Activated CD4-positive, alpha-beta T cell treated with anti-CD3 and anti-CD28 coated beads, Interleukin-2, amount 50 U/mL, for 16 hours (primary cell): ENCODE data around the gene CLIP1.

ENCODE experiments used
- DNase-seq: peaks from one replicate; pipeline ENCODE4 v3.0.0-alpha.2; 2020

The CLIP1 gene

GRCh38 chr12:122354958-122355641, 67.4 kb downstream of the CLIP1 start:
- no peak for DNase-seq

DNA sequence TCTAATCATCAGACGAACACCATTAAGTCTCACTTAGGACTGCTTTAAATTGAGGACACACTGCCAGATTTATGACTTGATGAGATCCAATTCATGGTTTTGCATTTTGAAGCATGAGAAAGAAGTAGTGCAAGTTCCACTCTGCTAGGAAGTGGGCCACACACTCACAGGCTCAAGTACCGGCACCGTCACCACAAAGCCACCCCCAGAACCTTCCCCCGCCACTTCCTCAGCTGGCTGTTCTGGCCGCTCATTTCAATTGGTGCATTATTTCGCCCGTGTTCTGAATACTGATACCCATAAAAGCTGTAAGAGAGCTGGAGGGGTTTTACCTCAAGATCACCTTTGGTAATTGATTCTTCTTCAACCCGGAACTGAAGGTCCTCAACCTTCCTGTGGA, 70.1 kb downstream of the CLIP1 start:
- no peak for DNase-seq

GRCh38 chr12:122350141-122350848, 72.2 kb downstream of the CLIP1 start:
- no peak for DNase-seq

GRCh38 chr12:122349078-122349477, 73.4 kb downstream of the CLIP1 start:
- no peak for DNase-seq

GRCh38 chr12:122348505-122348904, 74.0 kb downstream of the CLIP1 start:
- no peak for DNase-seq

GRCh38 chr12:122346054-122346453, 76.4 kb downstream of the CLIP1 start:
- DNase-seq: no peak

DNA sequence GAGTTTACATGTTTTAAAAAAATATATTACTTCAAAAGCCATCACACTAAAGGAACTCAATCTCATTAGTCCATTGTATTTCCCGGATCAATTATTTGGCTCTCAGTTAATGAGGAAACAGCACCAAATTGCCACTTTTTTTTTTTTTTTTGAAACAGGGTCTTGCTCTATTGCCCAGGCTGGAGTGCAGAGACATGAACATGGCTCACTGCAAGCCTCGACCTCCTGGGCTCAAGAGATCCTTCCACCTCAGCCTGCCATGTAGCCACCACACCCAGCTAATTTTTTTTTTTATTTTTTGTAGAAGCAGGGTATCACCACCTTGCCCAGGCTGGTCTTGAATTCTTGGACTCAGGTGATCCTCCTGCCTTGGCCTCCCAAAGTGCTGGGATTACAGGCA, 77.4 kb downstream of the CLIP1 start:
- DNase-seq: no peak

GRCh38 chr12:122336015-122336946, 86.2 kb downstream of the CLIP1 start:
- peak; percentile 51 for DNase-seq

GRCh38 chr12:122333142-122334087, 89.1 kb downstream of the CLIP1 start:
- DNase-seq: no peak

GRCh38 chr12:122327494-122328385, 94.7 kb downstream of the CLIP1 start:
- DNase-seq: no peak

- DNase-seq: no peak
Observed at GRCh38 chr12:122327014-122327413, 95.5 kb downstream of the CLIP1 start.

GRCh38 chr12:122326586-122326985, 95.9 kb downstream of the CLIP1 start:
- DNase-seq: no peak

DNA sequence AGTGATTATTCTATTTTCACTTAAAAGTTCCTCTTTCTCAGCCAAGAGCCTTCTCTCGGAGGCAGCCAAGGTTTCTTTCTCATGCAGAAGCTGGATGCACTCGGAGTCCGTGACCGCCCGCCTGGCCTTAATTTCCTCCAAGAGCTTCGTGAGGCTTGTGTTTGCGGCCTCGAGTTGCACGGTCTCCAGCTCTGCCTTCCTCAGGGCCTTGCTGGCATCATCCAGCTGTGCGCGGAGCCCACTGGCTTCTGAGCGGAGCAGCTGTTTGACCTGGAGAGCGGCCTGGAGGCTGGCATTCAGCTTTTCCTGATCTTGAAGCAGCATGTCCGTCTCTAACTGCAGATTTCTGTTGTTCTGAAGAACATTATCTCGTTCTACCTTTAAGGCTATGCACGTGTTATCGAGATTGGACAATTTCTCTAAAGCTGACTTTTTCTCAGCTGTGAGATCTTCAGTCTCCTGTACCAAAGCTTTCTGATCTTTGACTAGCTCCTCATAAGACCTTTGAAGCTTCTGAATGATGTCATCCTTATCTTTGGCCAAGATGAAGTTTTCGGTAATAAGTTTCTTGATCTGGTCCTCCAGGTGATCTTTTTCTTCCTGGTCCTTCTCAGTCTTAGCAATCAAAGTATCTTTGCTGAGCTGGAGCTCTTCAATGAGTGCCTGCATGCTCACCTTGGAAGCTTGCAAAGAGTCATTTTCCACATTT, 99.0 kb downstream of the CLIP1 start:
- DNase-seq: no peak

DNA sequence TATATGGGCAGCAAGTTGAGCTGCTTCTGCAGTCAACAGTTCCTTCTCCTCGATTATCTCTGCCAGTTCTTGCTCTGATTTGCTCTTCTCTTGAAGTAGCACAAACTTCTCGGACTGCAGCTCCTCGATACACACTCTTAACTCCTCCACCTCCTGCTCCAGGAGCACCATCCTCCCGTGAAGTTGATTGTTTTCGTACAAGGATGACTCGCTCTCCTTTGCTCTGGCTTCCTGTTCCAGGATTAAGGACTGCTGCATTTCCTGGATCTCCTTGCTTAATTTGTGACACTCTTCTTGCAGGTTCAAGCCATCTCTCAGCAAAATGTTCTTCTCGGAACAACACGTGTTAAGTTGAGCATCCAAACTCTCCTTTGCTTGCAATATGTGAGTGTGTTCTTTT, 100.0 kb downstream of the CLIP1 start:
- DNase-seq: no peak

GRCh38 chr12:122318607-122319605, 103.6 kb downstream of the CLIP1 start:
- no peak for DNase-seq

DNA sequence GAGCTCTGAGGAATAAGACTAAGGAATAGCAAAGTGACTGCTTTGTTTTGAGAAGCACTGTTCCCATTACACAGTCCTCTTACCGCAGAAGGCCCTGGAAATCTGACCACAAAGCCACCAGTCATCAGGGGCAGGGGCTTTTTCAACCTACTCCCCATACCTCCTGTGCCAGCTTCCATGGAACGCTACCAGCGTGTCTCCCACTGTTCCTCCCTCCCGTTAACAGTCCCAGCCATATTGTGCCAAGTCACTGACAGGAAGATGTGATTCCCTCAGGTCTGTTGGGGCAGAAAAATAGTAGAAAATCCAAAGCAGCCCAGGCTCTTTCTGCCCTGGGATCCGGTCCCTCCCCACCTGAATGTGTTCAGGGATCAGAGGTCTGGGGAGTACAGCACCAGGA, 109.5 kb downstream of the CLIP1 start:
- no peak for DNase-seq

GRCh38 chr12:122311696-122312095, 110.8 kb downstream of the CLIP1 start:
- DNase-seq: no peak

DNA sequence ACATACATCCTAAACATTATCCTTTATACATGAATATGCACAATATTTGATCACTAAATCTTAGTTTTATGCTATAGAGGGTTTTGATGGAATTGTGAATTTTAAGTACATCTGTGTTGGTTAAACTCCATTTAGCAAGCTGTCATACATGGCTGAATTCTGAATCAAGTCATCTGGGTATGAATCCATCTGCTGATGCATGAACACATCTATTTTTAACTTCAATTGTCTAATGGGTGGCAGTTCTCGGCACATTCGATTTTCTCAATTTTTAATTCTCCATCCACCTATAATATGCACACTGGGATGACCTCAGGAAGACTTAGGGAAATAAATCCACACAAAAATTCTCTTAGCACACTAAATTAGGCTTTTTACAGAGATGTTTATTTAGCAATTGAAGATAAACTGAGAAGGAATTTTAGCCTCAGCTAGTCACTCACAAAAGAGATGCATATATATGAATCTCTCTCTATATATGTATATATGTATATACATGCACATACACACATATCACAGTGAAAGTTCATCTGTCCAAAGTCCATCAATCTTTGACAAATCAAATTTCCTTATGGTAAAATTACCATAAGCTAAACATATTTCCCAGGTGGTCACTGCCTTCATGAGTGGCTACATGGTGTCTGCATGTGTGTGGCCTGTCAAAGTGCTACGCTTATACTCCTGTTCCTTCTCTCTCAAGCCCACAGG, 111.7 kb downstream of the CLIP1 start:
- DNase-seq: no peak
